HCT116 (cell line): Measurements from ENCODE around the gene MINDY3. TPM values are rescaled to one million over a fixed set of nuclear protein-coding genes. Genes with fewer than 3 reads are reported as not detected.
"Not testable (repeated sequence)": the region's sequence is repeated elsewhere in the genome, so short reads cannot be mapped to it uniquely, and the experiment has no call there.

Experiments
- ATAC-seq: fragments of 200-7000 bp; cut with Tn5 transposase; 2 replicates; pipeline ENCODE4 v1.9.1; 2020; ENCODE audit warnings: mild to moderate bottlenecking, moderate library complexity
- BruUV-seq: library from RNA; stranded (reverse); fragments of 400-500 nt; replicated peaks from 2 replicates; lab custom pipeline; 2021; lab: Mats Ljungman, UMichigan
- CTCF ChIA-PET: fragments of 300-600 bp; sonication (Branson Sonifier 250); formaldehyde crosslinking; loops from one replicate; lab custom pipeline; 2021; ENCODE audit warnings: antibody characterized with exemption; lab: Charles Lee
- POLR2A ChIA-PET: fragments of 300-600, 350-600 bp; sonication (Branson Sonifier 250); formaldehyde crosslinking; loops from one replicate; lab custom pipeline; 2021; ENCODE audit warnings: antibody characterized with exemption; lab: Charles Lee
- RAD21 ChIA-PET, 2 experiments: fragments of 300-600 bp; sonication (Branson Sonifier 250); formaldehyde crosslinking; loops; one replicate each; lab custom pipeline; 2023; ENCODE audit warnings: low total read pairs in 2 of 2; ENCODE audit not compliant: uncharacterized antibody in 2 of 2, unreplicated experiment in 2 of 2, low non-redundant PET in 1 of 2; lab: Charles Lee
- DNase-seq: peaks from one replicate; pipeline ENCODE4 v3.0.0-alpha.2; 2010; ENCODE audit warnings: low read depth, low spot score
- H2AFZ ChIP-seq: fragments of 200-600 bp; shearing (Covaris generic), sonication (generic); 2 replicates; pipeline ENCODE4 v1.6.1; 2017; ENCODE audit warnings: low read depth, mixed run types, mixed read lengths, antibody characterized with exemption, low read length; ENCODE audit not compliant: poor library complexity, severe bottlenecking
- H3K27ac ChIP-seq: 2 replicates; pipeline ENCODE4 v1.5.1; 2012; ENCODE audit warnings: low read depth, low read length
- H3K27me3 ChIP-seq: fragments of 200-600 bp; sonication (generic); 2 replicates; pipeline ENCODE4 v1.6.1; 2016; ENCODE audit warnings: mixed run types, low read length, mixed read lengths; ENCODE audit not compliant: insufficient read depth
- H3K36me3 ChIP-seq, 2 experiments: fragments of 200-500 bp in 1 of 2; fragments of 200-600 bp in 1 of 2; sonication (Bioruptor generic) in 1 of 2; sonication (generic) in 1 of 2; 2 replicates each; pipeline versions ENCODE4 v1.5.1 to v1.6.1; 2014 to 2016; ENCODE audit warnings: low read length in 2 of 2, inconsistent platforms in 1 of 2, mixed read lengths in 1 of 2, mixed run types in 1 of 2; ENCODE audit not compliant: insufficient read depth in 2 of 2, control insufficient read depth in 1 of 2
- H3K4me1 ChIP-seq, 2 experiments: fragments of 200-600 bp in 1 of 2; sonication (generic) in 1 of 2; 2 replicates each; pipeline versions ENCODE4 v1.5.1 to v1.6.1; 2012 to 2017; ENCODE audit warnings: low read length in 2 of 2, inconsistent platforms in 1 of 2, mild to moderate bottlenecking in 1 of 2, mixed read lengths in 1 of 2, mixed run types in 1 of 2, moderate library complexity in 1 of 2; ENCODE audit not compliant: insufficient read depth in 2 of 2, control insufficient read depth in 1 of 2
- H3K4me2 ChIP-seq: fragments of 200-600 bp; sonication (generic); 2 replicates; pipeline ENCODE4 v1.6.1; 2017; ENCODE audit warnings: mixed run types, low read length, mixed read lengths
- H3K4me3 ChIP-seq, 2 experiments: fragments of 200-600 bp in 1 of 2; sonication (generic) in 1 of 2; replicated peaks in 1 of 2; 2 replicates each; pipeline ENCODE4 v1.5.1; 2011 to 2016; ENCODE audit warnings: low read length in 2 of 2, control low read depth in 1 of 2, low read depth in 1 of 2, mild to moderate bottlenecking in 1 of 2, mixed read lengths in 1 of 2, mixed run types in 1 of 2
- H3K79me2 ChIP-seq: fragments of 200-600 bp; sonication (generic); 2 replicates; pipeline ENCODE4 v1.6.1; 2017; ENCODE audit warnings: mild to moderate bottlenecking, mixed run types, low read length, moderate library complexity, mixed read lengths; ENCODE audit not compliant: insufficient read depth
- H3K9ac ChIP-seq: fragments of 200-600 bp; sonication (generic); 2 replicates; pipeline ENCODE4 v1.6.1; 2016; ENCODE audit warnings: low read length, mixed read lengths
- H3K9me2 ChIP-seq: fragments of 200-600 bp; sonication (generic), shearing (Covaris generic); 2 replicates; pipeline ENCODE4 v1.6.1; 2017; ENCODE audit warnings: mixed run types, mild to moderate bottlenecking, moderate library complexity; ENCODE audit not compliant: insufficient read depth
- H3K9me3 ChIP-seq, 2 experiments: fragments of 200-500 bp in 1 of 2; fragments of 200-600 bp in 1 of 2; sonication (Bioruptor generic) in 1 of 2; sonication (generic) in 1 of 2; 2 replicates each; pipeline ENCODE4 v1.6.1; 2014 to 2017; ENCODE audit warnings: low read length in 2 of 2, mixed read lengths in 2 of 2, inconsistent platforms in 1 of 2, low read depth in 1 of 2, mild to moderate bottlenecking in 1 of 2, mixed run types in 1 of 2, moderate library complexity in 1 of 2; ENCODE audit not compliant: control insufficient read depth in 1 of 2, insufficient read depth in 1 of 2
- H4K20me1 ChIP-seq: fragments of 200-600 bp; sonication (generic), shearing (Covaris generic); 2 replicates; pipeline ENCODE4 v1.6.1; 2017; ENCODE audit warnings: mixed run types, mild to moderate bottlenecking, moderate library complexity; ENCODE audit not compliant: insufficient read depth
- CBX3 ChIP-seq: IDR thresholded peaks from 2 replicates; pipeline ENCODE4 v1.6.1; 2012; ENCODE audit warnings: low read depth
- CEBPB ChIP-seq: IDR thresholded peaks from 2 replicates; pipeline ENCODE4 v1.6.1; 2012; ENCODE audit warnings: low read depth
- ELF1 ChIP-seq: IDR thresholded peaks from 2 replicates; pipeline ENCODE4 v1.6.1; 2012; ENCODE audit warnings: low read depth, borderline replicate concordance
- EZH2phosphoT487 ChIP-seq: fragments of 200-600 bp; IDR thresholded peaks from 2 replicates; pipeline ENCODE4 v1.6.1; 2018; ENCODE audit warnings: antibody characterized with exemption, borderline replicate concordance
- FOSL1 ChIP-seq: IDR thresholded peaks from 2 replicates; pipeline ENCODE4 v1.6.1; 2012; ENCODE audit warnings: low read depth
- JUND ChIP-seq: IDR thresholded peaks from 2 replicates; pipeline ENCODE4 v1.6.1; 2012
- SIN3A ChIP-seq: IDR thresholded peaks from 2 replicates; pipeline ENCODE4 v1.6.1; 2012; ENCODE audit warnings: low read depth
- TCF7L2 ChIP-seq: IDR thresholded peaks from 2 replicates; pipeline ENCODE4 v1.7.0; 2011; ENCODE audit warnings: borderline replicate concordance, inconsistent platforms; ENCODE audit not compliant: insufficient read depth, insufficient read length; ENCODE audit errors: extremely low read depth
- intact Hi-C: fragments of 100-400 bp; cut with micrococcal nuclease; formaldehyde crosslinking; loops from 2 replicates; pipeline ENCODE4 v1.10.0; 2022
- total RNA-seq: library from RNA; stranded (reverse); gene quantifications from one replicate; pipeline ENCODE4 v1.2.1, GENCODE V29; 2021; ENCODE audit not compliant: unreplicated experiment
- TF ChIP-seq, protein P1 (sequence below): IDR thresholded peaks from 2 replicates; pipeline ENCODE4 v1.6.1; 2012; ENCODE audit warnings: low read depth
- TF ChIP-seq, protein P2 (sequence below): IDR thresholded peaks from 2 replicates; pipeline ENCODE4 v1.6.1; 2011; ENCODE audit warnings: mild to moderate bottlenecking, low read length, moderate library complexity; ENCODE audit not compliant: insufficient replicate concordance; ENCODE audit errors: extremely low read depth
- TF ChIP-seq, protein P3 (sequence below), 3 experiments: fragments of 200-600 bp in 1 of 3; sonication (generic) in 1 of 3; IDR thresholded peaks in 2 of 3; conservative IDR thresholded peaks in 1 of 3; 2 replicates each; pipeline ENCODE4 v1.5.1; 2012 to 2017; ENCODE audit warnings: low read depth in 2 of 3, low read length in 2 of 3, antibody characterized with exemption in 1 of 3, borderline replicate concordance in 1 of 3, control low read depth in 1 of 3, mild to moderate bottlenecking in 1 of 3, mixed read lengths in 1 of 3, mixed run types in 1 of 3, moderate library complexity in 1 of 3; ENCODE audit not compliant: insufficient read depth in 1 of 3
- TF ChIP-seq, protein P4 (sequence below): IDR thresholded peaks from 2 replicates; pipeline ENCODE4 v1.6.1; 2012

The MINDY3 gene
- total RNA-seq, 1 experiment from 2014 or later, result 15.5 TPM

DNA sequence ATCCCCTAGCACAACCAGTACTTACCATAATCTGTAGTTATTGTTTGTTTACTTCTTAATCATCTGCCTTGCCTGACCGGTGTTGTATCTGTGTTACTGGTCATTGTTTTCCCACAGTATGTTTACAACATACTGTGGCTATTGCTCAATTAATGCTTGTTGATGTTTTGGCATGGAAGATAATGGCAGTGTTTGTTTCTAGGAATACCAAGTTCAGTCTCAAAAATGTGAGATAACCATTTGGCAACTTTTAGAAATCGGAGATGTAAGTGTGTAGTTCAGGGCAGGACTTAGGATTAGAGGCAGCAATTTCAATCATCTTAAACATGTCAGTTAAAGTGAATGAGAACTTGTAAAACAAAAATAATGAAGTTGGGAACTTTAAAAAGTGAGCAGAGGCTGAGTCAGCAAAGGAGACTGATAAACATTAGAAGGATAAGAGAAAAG, 8.2 kb downstream of the MINDY3 start:
- DNase-seq (no peak), ATAC-seq (no peak)
- Histone ChIP-seq H4K20me1 (no peaks in the 10 kb centered on the region; the same call in 1 of the 2 replicates), H3K9me2 (no peaks in the 10 kb centered on the region), H3K27ac (no peak overlapping the region), H3K4me1 (peaks cover 4 to 8% of the 10 kb centered on the region in 2 experiments; a peak in 3 of 4 replicates), H3K9ac (no peak overlapping the region), H3K4me2 (no peak overlapping the region), H3K4me3 (no peak overlapping the region), H3K27me3 (no peaks in the 10 kb centered on the region), H3K9me3 (no peaks in the 10 kb centered on the region), H2AFZ (no peak overlapping the region), H3K79me2 (peaks cover 57% of the 10 kb centered on the region), H3K36me3 (0 out of 4 replicates have a peak, but pooled peaks cover 0 to 2% of the 10 kb centered on the region in 2 experiments)
- no peak for TF ChIP-seq JUND
- TF ChIP-seq CEBPB, result no peak
- no peak for TF ChIP-seq TCF7L2
- TF ChIP-seq, protein P1, sequence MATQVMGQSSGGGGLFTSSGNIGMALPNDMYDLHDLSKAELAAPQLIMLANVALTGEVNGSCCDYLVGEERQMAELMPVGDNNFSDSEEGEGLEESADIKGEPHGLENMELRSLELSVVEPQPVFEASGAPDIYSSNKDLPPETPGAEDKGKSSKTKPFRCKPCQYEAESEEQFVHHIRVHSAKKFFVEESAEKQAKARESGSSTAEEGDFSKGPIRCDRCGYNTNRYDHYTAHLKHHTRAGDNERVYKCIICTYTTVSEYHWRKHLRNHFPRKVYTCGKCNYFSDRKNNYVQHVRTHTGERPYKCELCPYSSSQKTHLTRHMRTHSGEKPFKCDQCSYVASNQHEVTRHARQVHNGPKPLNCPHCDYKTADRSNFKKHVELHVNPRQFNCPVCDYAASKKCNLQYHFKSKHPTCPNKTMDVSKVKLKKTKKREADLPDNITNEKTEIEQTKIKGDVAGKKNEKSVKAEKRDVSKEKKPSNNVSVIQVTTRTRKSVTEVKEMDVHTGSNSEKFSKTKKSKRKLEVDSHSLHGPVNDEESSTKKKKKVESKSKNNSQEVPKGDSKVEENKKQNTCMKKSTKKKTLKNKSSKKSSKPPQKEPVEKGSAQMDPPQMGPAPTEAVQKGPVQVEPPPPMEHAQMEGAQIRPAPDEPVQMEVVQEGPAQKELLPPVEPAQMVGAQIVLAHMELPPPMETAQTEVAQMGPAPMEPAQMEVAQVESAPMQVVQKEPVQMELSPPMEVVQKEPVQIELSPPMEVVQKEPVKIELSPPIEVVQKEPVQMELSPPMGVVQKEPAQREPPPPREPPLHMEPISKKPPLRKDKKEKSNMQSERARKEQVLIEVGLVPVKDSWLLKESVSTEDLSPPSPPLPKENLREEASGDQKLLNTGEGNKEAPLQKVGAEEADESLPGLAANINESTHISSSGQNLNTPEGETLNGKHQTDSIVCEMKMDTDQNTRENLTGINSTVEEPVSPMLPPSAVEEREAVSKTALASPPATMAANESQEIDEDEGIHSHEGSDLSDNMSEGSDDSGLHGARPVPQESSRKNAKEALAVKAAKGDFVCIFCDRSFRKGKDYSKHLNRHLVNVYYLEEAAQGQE, result no peak
- TF ChIP-seq EZH2phosphoT487, result no peak
- TF ChIP-seq SIN3A, result no peak
- TF ChIP-seq FOSL1, result no peak
- TF ChIP-seq, protein P2, sequence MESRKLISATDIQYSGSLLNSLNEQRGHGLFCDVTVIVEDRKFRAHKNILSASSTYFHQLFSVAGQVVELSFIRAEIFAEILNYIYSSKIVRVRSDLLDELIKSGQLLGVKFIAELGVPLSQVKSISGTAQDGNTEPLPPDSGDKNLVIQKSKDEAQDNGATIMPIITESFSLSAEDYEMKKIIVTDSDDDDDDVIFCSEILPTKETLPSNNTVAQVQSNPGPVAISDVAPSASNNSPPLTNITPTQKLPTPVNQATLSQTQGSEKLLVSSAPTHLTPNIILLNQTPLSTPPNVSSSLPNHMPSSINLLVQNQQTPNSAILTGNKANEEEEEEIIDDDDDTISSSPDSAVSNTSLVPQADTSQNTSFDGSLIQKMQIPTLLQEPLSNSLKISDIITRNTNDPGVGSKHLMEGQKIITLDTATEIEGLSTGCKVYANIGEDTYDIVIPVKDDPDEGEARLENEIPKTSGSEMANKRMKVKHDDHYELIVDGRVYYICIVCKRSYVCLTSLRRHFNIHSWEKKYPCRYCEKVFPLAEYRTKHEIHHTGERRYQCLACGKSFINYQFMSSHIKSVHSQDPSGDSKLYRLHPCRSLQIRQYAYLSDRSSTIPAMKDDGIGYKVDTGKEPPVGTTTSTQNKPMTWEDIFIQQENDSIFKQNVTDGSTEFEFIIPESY, result no peak
- TF ChIP-seq, protein P3, sequence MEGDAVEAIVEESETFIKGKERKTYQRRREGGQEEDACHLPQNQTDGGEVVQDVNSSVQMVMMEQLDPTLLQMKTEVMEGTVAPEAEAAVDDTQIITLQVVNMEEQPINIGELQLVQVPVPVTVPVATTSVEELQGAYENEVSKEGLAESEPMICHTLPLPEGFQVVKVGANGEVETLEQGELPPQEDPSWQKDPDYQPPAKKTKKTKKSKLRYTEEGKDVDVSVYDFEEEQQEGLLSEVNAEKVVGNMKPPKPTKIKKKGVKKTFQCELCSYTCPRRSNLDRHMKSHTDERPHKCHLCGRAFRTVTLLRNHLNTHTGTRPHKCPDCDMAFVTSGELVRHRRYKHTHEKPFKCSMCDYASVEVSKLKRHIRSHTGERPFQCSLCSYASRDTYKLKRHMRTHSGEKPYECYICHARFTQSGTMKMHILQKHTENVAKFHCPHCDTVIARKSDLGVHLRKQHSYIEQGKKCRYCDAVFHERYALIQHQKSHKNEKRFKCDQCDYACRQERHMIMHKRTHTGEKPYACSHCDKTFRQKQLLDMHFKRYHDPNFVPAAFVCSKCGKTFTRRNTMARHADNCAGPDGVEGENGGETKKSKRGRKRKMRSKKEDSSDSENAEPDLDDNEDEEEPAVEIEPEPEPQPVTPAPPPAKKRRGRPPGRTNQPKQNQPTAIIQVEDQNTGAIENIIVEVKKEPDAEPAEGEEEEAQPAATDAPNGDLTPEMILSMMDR (IDR thresholded peaks at IDR 0.05 in 2 of 3, conservative IDR thresholded peaks at IDR 0.05 in 1 of 3; ENCODE audit: borderline replicate concordance in 1 of 3, insufficient read depth in 1 of 3, low read depth in 2 of 3, low read length in 2 of 3), result no peak
- no peak for TF ChIP-seq ELF1
- no peak for TF ChIP-seq CBX3
- TF ChIP-seq, protein P4, sequence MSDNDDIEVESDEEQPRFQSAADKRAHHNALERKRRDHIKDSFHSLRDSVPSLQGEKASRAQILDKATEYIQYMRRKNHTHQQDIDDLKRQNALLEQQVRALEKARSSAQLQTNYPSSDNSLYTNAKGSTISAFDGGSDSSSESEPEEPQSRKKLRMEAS, result no peak
- CTCF ChIA-PET, result no interaction called here
- POLR2A ChIA-PET, result no interaction called here
- RAD21 ChIA-PET, result no interaction called here
- BruUV-seq, result no TSS peak
- intact Hi-C loops, result no loop called here

DNA sequence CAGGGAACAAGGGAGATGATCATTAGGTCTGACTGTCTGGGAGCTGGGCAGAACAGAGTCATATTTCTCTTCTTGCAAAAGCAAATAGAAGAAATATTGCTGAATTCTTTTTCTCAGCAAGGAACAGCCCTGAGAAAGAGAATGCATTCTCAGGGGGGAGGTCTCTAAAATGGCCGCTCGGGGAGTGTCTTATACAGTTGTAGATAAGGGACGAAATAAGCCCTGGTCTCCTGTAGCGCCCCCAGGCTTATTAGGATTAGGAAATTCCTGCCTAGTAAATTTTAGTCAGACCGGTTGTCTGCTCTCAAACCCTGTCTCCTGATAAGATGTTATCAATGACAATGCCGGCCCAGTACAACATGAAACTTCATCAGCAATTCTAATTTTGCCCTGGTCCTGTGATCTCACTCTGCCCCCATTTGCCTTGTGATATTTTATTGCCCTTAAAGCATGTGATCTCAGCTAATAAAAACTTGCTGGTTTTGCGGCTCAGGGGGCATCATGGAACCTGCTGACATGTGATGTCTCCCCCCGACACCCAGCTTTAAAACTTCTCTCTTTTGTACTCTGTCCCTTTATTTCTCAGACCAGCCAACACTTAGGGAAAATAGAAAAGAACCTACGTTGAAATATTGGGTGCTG, 9.8 kb downstream of the MINDY3 start:
- RAD21 ChIA-PET, H3K27me3 ChIP-seq, BruUV-seq, intact Hi-C loops, ATAC-seq, CTCF ChIA-PET, POLR2A ChIA-PET, H3K9me2 ChIP-seq, H3K9ac ChIP-seq, H3K4me2 ChIP-seq, H4K20me1 ChIP-seq, H3K36me3 ChIP-seq, DNase-seq, H3K27ac ChIP-seq, H3K4me1 ChIP-seq, H3K4me3 ChIP-seq, H3K9me3 ChIP-seq, H2AFZ ChIP-seq: not testable (repeated sequence)
- peaks cover 46% of the 10 kb centered on the region for H3K79me2 ChIP-seq
